ENCODE measurements around the gene OR8K5. TPM values are rescaled to one million over a fixed set of nuclear protein-coding genes. Genes with fewer than 3 reads are reported as not detected.

Gene OR8K5, protein sequence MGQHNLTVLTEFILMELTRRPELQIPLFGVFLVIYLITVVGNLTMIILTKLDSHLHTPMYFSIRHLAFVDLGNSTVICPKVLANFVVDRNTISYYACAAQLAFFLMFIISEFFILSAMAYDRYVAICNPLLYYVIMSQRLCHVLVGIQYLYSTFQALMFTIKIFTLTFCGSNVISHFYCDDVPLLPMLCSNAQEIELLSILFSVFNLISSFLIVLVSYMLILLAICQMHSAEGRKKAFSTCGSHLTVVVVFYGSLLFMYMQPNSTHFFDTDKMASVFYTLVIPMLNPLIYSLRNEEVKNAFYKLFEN
- total RNA-seq, result not detected in 2 replicates

DNA sequence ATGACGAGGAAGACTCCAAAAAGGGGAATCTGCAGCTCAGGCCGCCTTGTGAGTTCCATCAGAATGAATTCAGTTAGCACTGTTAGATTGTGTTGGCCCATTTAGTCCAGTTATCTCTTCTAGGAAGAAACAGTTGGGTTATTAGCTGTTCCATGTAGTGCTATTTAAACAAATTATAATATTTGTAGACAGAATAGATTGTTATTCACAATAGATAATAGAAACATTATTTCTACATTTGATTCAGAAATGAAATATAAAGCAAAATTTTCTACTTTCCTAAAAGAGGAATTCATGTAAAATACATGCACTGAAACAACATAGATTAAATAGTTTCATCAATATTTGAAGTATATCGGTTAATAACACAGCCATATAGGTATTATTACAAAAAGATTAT lies at the start of gene OR8K5:
OR8K5 (minus strand) TSS at position 101 of the 400 bp plus-strand sequence; CDS start at position 101, 0 bp downstream.

DNA sequence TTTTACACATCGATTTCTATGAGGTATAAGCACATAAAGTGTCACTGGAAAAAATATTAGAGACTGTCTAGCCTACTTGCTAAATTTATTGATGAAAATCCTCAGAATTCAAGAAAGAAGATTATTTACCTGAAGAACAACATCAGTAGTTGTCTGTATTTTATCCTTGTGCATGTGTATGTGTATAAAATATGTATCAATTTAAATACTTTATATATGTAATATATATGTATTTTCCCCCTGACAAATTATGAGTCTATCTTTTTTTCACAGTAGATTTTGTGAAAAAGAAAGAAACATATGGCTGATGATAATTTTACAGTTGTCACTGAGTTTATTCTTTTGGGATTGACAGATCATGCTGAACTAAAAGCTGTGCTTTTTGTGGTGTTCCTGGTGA lies 16.2 kb upstream of the OR8K5 start, which contains the start of gene OR5J2:
OR5J2 (plus strand) TSS at position 301 of the 400 bp plus-strand sequence; CDS start at position 301, 0 bp downstream.

GRCh38 chr11:56140151-56140661 lies 19.9 kb downstream of the OR8K5 start, which contains the start of gene OR8J3:
OR8J3 (minus strand) TSS chr11:56140201; CDS start chr11:56137718, 2,483 bp downstream.

DNA sequence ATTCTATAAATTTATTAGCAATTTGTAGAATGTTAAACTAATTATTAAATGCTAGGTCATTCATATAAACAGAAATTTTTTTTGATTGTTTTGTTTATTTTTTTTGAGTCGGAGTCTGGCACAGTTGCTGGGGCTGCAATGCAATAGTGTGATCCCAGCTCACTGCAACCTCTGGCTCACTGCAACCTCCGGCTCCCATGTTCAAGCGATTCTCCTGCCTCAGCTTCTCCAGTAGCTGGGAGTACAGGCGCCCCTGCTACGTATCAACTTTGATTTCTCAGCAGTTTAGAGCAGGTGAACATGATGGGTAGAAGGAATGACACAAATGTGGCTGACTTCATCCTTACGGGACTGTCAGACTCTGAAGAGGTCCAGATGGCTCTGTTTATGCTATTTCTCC lies 38.0 kb downstream of the OR8K5 start, which contains the start of gene OR8H3:
OR8H3 (plus strand) TSS at position 301 of the 400 bp plus-strand sequence; CDS start at position 301, 0 bp downstream.

Other genes starting within 250 kb of the OR8K5 start
- not detected in 2 replicates for gene OR5W2, start 245.7 kb downstream of the OR8K5 start, total RNA-seq
- not detected in 2 replicates for gene OR5I1, start 223.9 kb downstream of the OR8K5 start, total RNA-seq
- not detected in 2 replicates for gene OR10AG1, start 190.4 kb downstream of the OR8K5 start, total RNA-seq
- gene OR5F1, start 165.7 kb downstream of the OR8K5 start, total RNA-seq, result not detected in 2 replicates
- not detected in 2 replicates for gene OR5AS1, start 132.7 kb downstream of the OR8K5 start, total RNA-seq
- gene OR8I2, start 67.0 kb downstream of the OR8K5 start, total RNA-seq, result not detected in 2 replicates
- gene OR8H2, start 56.6 kb downstream of the OR8K5 start, total RNA-seq, result not detected in 2 replicates
- not detected in 2 replicates for gene OR8H3, start 37.9 kb downstream of the OR8K5 start, total RNA-seq
- not detected in 2 replicates for gene OR8J3, start 20.1 kb downstream of the OR8K5 start, total RNA-seq
- not detected in 2 replicates for gene OR5J2, start 16.3 kb upstream of the OR8K5 start, total RNA-seq
- gene OR5T2, start 73.9 kb upstream of the OR8K5 start, total RNA-seq, result not detected in 2 replicates
- gene OR5T3, start 91.9 kb upstream of the OR8K5 start, total RNA-seq, result not detected in 2 replicates
- not detected in 2 replicates for gene OR5T1, start 113.8 kb upstream of the OR8K5 start, total RNA-seq
- not detected in 2 replicates for gene OR8H1, start 131.9 kb upstream of the OR8K5 start, total RNA-seq
- not detected in 2 replicates for gene OR8K3, start 154.8 kb upstream of the OR8K5 start, total RNA-seq
- not detected in 2 replicates for gene OR8K1, start 185.7 kb upstream of the OR8K5 start, total RNA-seq
- not detected in 2 replicates for gene OR8J1, start 194.0 kb upstream of the OR8K5 start, total RNA-seq
- not detected in 2 replicates for gene OR8U1, start 215.3 kb upstream of the OR8K5 start, total RNA-seq